Spleen (tissue), 11 donors: Measurements from ENCODE around the gene PGM5. TPM values are rescaled to one million over a fixed set of nuclear protein-coding genes. Genes with fewer than 3 reads are reported as not detected.

Source experiments
- DNase-seq: peaks from one replicate; pipeline ENCODE4 v3.0.0-alpha.2; 2020
- H3K27ac ChIP-seq, 8 donors: fragments of 200-600 bp; sonication (generic) in 7 of 8; 1 replicate in 4 of 8; 2 replicates in 4 of 8; pipeline versions ENCODE4 v1.5.0 to v1.8.0; 2016 to 2021; ENCODE audit warnings: inconsistent platforms in 4 of 8, mild to moderate bottlenecking in 4 of 8, moderate library complexity in 1 of 8
- H3K27me3 ChIP-seq, 7 donors: fragments of 200-600 bp; sonication (generic) in 6 of 7; replicated peaks in 1 of 7; 1 replicate in 4 of 7; 2 replicates in 3 of 7; pipeline versions ENCODE4 v1.5.0 to v1.8.0; 2016 to 2021; ENCODE audit warnings: inconsistent platforms in 3 of 7, mild to moderate bottlenecking in 1 of 7
- H3K36me3 ChIP-seq, 6 donors: fragments of 200-600 bp; sonication (generic) in 5 of 6; 1 replicate in 4 of 6; 2 replicates in 2 of 6; pipeline versions ENCODE4 v1.5.0 to v1.8.0; 2016 to 2021; ENCODE audit warnings: inconsistent platforms in 2 of 6
- H3K4me1 ChIP-seq, 6 donors: fragments of 200-600 bp; sonication (generic) in 5 of 6; 1 replicate in 3 of 6; 2 replicates in 3 of 6; pipeline versions ENCODE4 v1.5.0 to v1.8.0; 2016 to 2021; ENCODE audit warnings: inconsistent platforms in 3 of 6
- H3K4me3 ChIP-seq, 8 donors: fragments of 200-600 bp; sonication (generic) in 7 of 8; 1 replicate in 4 of 8; 2 replicates in 4 of 8; pipeline versions ENCODE4 v1.5.0 to v1.8.0; 2016 to 2021; ENCODE audit warnings: inconsistent platforms in 4 of 8, mild to moderate bottlenecking in 4 of 8, moderate library complexity in 2 of 8
- H3K9me3 ChIP-seq, 8 donors: fragments of 200-600 bp; sonication (generic) in 7 of 8; 1 replicate in 4 of 8; 2 replicates in 4 of 8; pipeline versions ENCODE4 v1.5.0 to v1.8.0; 2016 to 2021; ENCODE audit warnings: inconsistent platforms in 4 of 8
- POLR2A ChIP-seq, 3 donors: fragments of 450-650 bp; IDR thresholded peaks; one replicate each; pipeline ENCODE4 v1.5.1; 2017; ENCODE audit warnings: antibody characterized with exemption in 3 of 3, mild to moderate bottlenecking in 1 of 3
- POLR2AphosphoS5 ChIP-seq, 3 donors: sonication (generic); formaldehyde crosslinking; IDR thresholded peaks; one replicate each; pipeline ENCODE4 v1.5.1; 2017; ENCODE audit warnings: antibody characterized with exemption in 3 of 3
- WGBS, 5 donors: extraction: QIAGEN DNeasy Blood & Tissue Kit in 3 of 5; methylation state at CpG; one replicate each; pipeline versions ENCODE4 v1.1.5 to v1.1.7; 2013 to 2018; 5-methylcytosine and 5-hydroxymethylcytosine counted together
- intact Hi-C: fragments of 100-400 bp; cut with DNase I; formaldehyde crosslinking; loops from one replicate; pipeline ENCODE4 v1.15.0; 2023; ENCODE audit warnings: low total_unique reads
- polyA plus RNA-seq, 3 donors: library from polyadenylated mRNA; stranded (reverse); fragments of 200-250 nt; gene quantifications; one replicate each; pipeline ENCODE4 v1.2.1, GENCODE V29; 2013
- total RNA-seq, 7 donors: library from RNA; depleted of rRNA in 3 of 7; stranded (reverse); fragments of >200 nt in 3 of 7; fragmentation: NEBNext Ultra II Directional in 4 of 7; extraction: Animal tissue kit (Norgen Biotek cat#: 25700) in 4 of 7; gene quantifications; one replicate each; pipeline versions ENCODE4 v1.1.0 to v1.2.1, GENCODE V29; 2016 to 2021
- TF ChIP-seq, protein P1 (sequence below), 11 experiments: fragments of 200-600 bp in 7 of 11; fragments of 450-650 bp in 4 of 11; sonication (generic) in 4 of 11; IDR thresholded peaks in 8 of 11; conservative IDR thresholded peaks in 3 of 11; 1 replicate in 7 of 11; 2 replicates in 4 of 11; pipeline versions ENCODE4 v1.4.0 to v1.8.0; 2016 to 2021; ENCODE audit warnings: antibody characterized with exemption in 11 of 11, inconsistent platforms in 4 of 11, mild to moderate bottlenecking in 1 of 11
- donor health status: healthy with polysubstance abuse.
- donor health status: DM: no; HTN: no; CAD: no; lungs with moderate emphysema.
- donor health status: DM: no; HTN: no; CAD: no.
- donor health status: Bipolar disorder and iron deficiency.
- donor health status: healthy.
- donor health status: DM: no; HTN: no; CAD: no.
- donor health status: DM: yes; HTN: yes; CAD: no.

Gene PGM5
- total and polyA plus RNA-seq, 10 donors: 3.2 to 26.1 (median 14.4) TPM

DNA sequence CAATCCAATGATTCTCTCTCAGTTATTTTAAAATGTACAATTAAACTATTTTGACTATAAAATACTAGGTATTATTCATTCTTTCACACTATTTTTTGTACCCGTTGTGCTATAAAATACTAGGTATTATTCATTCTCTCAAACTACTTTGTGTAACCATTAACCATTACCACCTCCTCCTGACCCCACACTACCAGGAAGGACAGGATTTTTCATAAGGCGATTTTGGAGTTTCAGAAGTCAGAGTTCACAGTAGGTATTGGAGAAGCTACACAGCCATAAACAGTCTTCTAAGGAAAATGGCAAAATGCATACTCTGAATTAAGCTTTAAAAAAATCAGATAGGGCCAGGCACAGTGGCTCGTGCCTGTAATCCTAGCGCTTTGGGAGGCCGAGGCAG lies 219.4 kb downstream of the PGM5 start:
- Histone ChIP-seq H3K27ac (no peak overlapping the region), H3K9me3 (peaks cover 0 to 11% (median 2%) of the 10 kb centered on the region in 8 donors), H3K27me3 (no peaks in the 10 kb centered on the region), H3K4me3 (no peak overlapping the region), H3K4me1 (peaks cover 0 to 17% (median 12%) of the 10 kb centered on the region in 6 donors), H3K36me3 (no peaks in the 10 kb centered on the region)
- intact Hi-C loops: no loop called here
- TF ChIP-seq POLR2AphosphoS5 (IDR thresholded peaks at IDR 0.05) (no peak), POLR2A (IDR thresholded peaks at IDR 0.05) (no peak)
- TF ChIP-seq, protein P1, sequence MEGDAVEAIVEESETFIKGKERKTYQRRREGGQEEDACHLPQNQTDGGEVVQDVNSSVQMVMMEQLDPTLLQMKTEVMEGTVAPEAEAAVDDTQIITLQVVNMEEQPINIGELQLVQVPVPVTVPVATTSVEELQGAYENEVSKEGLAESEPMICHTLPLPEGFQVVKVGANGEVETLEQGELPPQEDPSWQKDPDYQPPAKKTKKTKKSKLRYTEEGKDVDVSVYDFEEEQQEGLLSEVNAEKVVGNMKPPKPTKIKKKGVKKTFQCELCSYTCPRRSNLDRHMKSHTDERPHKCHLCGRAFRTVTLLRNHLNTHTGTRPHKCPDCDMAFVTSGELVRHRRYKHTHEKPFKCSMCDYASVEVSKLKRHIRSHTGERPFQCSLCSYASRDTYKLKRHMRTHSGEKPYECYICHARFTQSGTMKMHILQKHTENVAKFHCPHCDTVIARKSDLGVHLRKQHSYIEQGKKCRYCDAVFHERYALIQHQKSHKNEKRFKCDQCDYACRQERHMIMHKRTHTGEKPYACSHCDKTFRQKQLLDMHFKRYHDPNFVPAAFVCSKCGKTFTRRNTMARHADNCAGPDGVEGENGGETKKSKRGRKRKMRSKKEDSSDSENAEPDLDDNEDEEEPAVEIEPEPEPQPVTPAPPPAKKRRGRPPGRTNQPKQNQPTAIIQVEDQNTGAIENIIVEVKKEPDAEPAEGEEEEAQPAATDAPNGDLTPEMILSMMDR (IDR thresholded peaks at IDR 0.05 in 8 of 11, conservative IDR thresholded peaks at IDR 0.05 in 3 of 11): no peak
- no peak for DNase-seq
- whole genome bisulfite sequencing, 5 donors: 70 to 78% (median 73%) methylated on average over 5 of the region's 5 CpGs

DNA sequence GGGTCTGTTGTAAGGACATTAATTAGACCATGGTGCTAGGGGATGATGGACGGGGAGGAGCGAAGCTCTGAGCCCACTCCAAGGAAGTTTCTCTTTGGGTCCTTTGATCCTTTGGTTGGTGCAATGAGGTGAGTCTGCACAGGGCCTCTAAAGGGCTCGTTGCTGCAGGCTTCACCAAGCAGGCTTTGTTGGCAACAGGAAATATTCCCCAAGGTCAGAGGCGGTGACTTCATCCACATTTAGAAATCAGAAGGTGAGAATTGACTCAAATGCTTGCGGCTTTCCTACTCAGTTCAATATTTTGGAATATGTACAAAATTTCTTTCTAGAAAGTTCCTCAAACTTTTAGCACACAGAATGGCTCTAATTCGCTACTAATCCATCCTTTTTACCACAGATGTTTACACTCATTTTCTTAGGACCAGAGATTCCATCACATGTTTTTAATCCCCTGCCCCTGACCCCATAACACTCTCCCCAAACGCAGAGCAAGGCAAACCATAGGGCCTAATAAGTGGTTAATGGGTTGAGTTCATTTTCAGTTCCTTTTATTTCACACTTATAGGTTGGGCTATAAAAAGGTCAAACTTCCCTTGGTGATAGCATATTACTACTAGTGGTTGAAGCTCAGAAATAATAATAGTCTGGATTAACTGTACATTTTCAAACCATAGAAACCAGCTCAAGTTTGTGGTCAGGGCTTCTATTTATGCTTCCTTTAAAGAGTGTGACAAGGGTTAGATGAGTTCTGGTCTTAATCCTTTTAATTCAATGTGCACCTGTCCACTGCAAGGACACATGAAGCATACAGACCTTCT lies 221.6 kb downstream of the PGM5 start:
- DNase-seq: no peak
- Histone ChIP-seq H3K27me3 (no peaks in the 10 kb centered on the region), H3K27ac (no peak overlapping the region), H3K4me3 (no peak overlapping the region), H3K36me3 (no peaks in the 10 kb centered on the region), H3K9me3 (no peaks in the 10 kb centered on the region), H3K4me1 (peaks cover 0 to 17% (median 12%) of the 10 kb centered on the region in 6 donors)
- TF ChIP-seq POLR2A (IDR thresholded peaks at IDR 0.05): no peak
- TF ChIP-seq POLR2AphosphoS5 (IDR thresholded peaks at IDR 0.05): no peak
- TF ChIP-seq, protein P1 (IDR thresholded peaks at IDR 0.05 in 8 of 11, conservative IDR thresholded peaks at IDR 0.05 in 3 of 11): no peak
- WGBS, 5 donors: 52 to 65% (median 59%) methylated on average over 7 of the region's 7 CpGs
- intact Hi-C loops: no loop called here

Other genes starting within 250 kb of the PGM5 start
- gene ZNG1C, start 114.6 kb upstream of the PGM5 start, total RNA-seq: 10 to 100 TPM; 31.1 to 65.3 (median 34.8) TPM
- gene ZNG1C, start 114.6 kb upstream of the PGM5 start, polyA plus RNA-seq: 10 to 100 TPM; 10.1 to 15.6 (median 14.1) TPM
- under 1 TPM in 3 of 7 donors, not detected in 4; 0.35 to 0.50 (median 0.39) TPM for gene FOXD4L3, start 53.7 kb upstream of the PGM5 start, total RNA-seq
- under 1 TPM; 0.04 to 0.13 (median 0.05) TPM for gene FOXD4L3, start 53.7 kb upstream of the PGM5 start, polyA plus RNA-seq
- gene TMEM252, start 184.3 kb downstream of the PGM5 start, total RNA-seq: under 1 TPM in 1 of 7 donors, not detected in 6; 0.85 TPM
- not detected for gene TMEM252, start 184.3 kb downstream of the PGM5 start, polyA plus RNA-seq